KOPT-K1 (cell line): ENCODE results near the gene KIF26A.
"Not testable (repeated sequence)": the region's sequence is repeated elsewhere in the genome, so short reads cannot be mapped to it uniquely, and the experiment has no call there.

Experiments
- H3K27ac ChIP-seq: fragments of 200-600 bp; sonication (generic); 2 replicates; pipeline ENCODE4 v1.5.1; 2016; ENCODE audit warnings: antibody characterized with exemption, mild to moderate bottlenecking, low read depth, low read length; ENCODE audit not compliant: poor library complexity, severe bottlenecking
- H3K36me3 ChIP-seq: fragments of 200-600 bp; sonication (generic); 2 replicates; pipeline ENCODE4 v1.5.1; 2017; ENCODE audit warnings: antibody characterized with exemption, mild to moderate bottlenecking, low read length, moderate library complexity; ENCODE audit not compliant: insufficient read depth
- H3K9me3 ChIP-seq: fragments of 200-600 bp; sonication (generic); 2 replicates; pipeline ENCODE4 v1.5.1; 2017; ENCODE audit warnings: antibody characterized with exemption, low read length, mild to moderate bottlenecking; ENCODE audit not compliant: insufficient read depth, poor library complexity, severe bottlenecking

KIF26A gene

DNA sequence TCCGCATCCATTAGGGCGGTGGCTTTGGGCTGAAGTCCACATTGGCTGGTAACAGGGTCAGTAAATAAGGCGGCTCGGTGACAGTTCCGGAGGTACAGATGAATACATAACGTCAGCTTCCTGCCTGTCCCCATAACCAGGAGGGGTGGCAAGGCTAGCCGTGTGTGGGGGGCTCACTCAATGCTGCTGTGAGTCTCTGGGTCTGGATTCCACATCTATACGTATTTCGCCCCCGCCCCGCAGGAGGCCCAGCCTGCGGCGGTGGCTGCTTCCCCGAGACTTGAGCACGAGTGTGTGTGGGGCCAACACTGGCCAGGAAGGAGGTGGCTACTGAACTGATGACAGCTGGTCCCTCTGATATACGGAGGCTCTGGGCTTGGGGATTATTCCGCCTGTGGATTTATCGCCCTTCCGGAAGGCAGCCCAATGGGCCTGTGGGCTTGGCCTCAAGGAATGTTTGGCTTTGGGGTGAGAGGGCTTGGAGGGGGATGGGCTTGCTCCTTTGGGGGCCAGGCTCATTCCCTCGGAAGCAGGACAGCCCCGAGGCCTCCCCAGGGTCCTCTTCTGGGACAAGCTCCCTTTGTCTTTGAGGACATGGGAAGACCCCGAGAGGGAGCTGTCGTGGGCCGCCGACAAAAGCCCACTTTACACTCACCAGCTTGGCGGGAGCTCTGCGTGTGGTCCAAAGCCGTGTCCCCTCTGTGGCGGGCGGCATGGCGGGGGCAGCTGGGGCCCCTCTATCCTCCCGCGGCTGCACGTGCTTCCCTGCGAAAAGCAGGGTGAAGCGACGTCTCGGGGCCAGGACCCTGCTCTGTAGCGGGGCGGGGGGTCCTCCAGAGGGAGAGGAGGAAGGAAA, 82.1 kb downstream of the KIF26A start:
- Histone ChIP-seq H3K36me3 (no peaks in the 10 kb centered on the region), H3K9me3 (no peaks in the 10 kb centered on the region)

DNA sequence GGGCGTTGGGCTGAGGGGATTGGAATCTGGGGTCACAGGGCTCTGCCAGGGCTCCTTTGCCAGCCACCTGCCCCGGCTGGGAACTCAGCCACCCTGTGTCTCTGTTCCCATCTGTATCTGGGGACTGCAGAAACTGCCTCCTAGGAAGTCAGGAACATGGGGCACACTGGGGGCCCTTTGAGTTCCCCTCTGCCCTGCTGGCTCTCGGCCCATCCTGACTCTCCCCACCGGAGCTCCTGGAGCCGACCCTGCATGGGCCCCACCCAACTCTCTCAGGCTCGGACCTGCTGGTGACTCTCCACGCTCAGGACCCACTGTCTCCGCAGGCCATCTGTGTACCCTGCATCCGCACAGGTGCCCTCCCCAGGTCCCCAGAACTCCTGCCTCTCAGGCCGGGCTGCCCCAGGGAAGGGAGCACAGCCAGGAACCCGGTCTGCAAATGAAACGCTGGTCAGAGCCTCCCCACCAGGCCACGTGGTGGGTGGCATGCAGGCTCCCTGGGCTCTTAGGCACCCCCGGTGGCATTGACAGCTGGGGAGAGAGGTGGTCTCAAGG, 82.8 kb downstream of the KIF26A start:
- no peaks in the 10 kb centered on the region for H3K36me3 ChIP-seq

More for the DNA sequence above, 82.1 kb downstream of the KIF26A start:
- no peak overlapping the region for H3K27ac ChIP-seq

DNA sequence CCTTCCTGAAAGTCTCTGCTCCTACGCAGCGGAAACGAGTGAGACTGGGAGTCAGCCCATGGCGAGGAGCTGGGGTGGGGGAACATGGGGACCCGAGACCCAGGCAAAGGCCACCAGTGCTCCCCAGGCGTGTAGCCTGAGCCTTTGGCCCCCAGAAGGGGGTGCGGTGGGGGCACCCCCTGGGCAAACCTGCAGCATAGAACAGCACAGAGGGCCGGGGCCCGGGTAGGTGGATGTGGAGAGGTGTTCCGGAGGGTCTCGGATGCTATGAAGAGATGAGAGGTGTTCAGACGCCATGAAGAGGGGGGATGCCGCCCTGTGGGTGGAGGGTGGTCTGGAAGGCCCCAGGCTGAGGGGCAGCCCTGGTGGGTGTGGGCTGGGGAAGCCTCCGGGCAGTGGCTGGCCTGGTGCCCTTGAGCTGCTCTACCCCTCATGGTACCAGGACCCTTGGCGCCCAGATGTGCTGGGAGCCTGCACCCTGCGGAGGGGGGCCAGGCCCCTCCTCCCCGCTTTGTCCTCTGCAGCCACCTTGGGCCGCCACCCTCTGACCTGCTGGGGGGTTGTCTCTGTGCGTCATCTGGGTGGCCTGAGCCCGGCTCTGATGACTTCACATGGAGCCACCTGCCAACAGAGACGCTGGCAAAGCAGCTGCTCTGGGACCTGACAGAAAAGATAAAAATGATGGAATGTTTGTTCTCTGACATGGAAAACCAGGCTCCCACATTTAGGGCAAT, 83.4 kb downstream of the KIF26A start:
- H3K9me3 ChIP-seq, result no peaks in the 10 kb centered on the region
- no peak overlapping the region for H3K27ac ChIP-seq
- H3K36me3 ChIP-seq, result no peaks in the 10 kb centered on the region

More for the DNA sequence above, 82.8 kb downstream of the KIF26A start:
- H3K9me3 ChIP-seq, result no peaks in the 10 kb centered on the region
- no peak overlapping the region for H3K27ac ChIP-seq

DNA sequence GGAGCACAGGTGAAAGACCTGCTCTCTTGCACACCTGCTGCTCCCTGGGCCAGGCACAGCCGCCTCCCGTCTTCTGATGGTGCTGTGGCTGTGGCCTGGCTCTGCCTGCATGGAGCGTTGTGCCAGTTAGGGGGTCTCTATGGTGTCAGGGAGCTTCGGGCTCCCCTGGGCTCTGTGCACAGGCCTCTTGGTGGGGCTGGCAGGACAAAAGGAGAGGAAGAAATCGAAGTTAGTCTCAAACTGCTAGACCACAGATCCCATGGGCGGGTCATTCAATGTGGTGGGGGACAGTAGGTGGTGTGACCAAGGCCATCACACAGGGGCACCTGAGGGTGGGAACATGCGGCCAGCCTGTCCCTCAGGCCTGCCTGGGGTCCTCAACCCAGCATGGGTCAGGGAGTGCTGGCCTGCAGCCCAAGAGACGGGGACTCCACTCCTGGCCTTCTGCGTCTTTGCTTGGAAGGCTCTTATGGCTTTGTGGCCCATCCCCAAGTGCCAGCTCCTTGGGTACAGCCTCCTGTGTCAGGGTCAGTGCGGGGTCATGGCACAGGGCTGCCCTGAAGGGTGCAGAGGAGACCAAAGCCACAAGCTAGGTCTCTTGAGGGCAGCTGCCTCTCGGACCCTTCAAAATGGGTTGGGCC, 84.1 kb downstream of the KIF26A start:
- no peaks in the 10 kb centered on the region for H3K36me3 ChIP-seq
- no peaks in the 10 kb centered on the region for H3K9me3 ChIP-seq
- no peak overlapping the region for H3K27ac ChIP-seq

DNA sequence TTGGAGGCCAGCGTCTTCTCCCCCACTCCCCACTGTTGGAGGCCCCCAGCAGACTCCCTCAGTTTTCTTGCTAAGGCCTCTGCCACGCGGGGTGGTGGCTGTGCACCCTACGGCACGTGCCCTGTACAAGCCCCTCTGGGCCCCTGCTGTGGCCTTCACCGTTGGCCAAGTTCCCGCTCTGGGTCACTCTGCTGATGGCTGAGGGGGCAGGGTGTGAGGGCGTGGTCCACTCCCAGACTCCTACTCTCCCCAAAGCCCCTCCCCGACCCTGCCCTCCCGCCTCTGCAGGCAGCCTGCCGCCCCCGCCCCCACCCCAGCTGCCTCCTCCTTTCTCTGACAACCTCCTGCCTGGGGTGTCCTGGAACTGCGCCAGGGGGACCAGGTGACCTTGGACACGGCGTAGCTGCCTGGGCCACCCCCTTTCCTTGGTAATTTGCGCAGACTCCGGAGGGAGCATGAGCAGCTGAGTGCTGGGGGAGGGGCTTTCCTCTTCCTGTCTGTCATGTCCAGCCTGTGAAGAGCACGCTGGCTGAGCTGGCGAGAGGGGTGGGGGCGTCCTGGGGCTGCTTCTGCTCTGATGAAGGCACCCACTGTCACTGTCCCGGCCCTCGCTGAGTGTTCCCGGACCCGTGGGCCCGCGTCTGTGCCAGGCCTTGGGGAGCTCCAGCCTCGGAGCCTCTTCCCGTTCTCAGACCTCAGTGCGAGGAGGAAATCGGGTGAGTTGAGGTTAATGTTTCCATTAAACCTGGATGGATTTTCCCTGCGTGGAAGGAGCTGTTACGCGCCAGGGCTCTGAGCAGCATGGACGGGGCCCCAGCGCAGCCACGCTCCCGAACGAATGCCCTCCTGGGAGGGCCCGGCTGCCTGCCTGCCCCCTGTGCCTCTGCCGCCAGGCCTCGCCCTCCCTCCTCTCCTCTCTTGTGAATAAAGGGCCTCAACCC, 85.0 kb downstream of the KIF26A start:
- Histone ChIP-seq H3K9me3 (no peaks in the 10 kb centered on the region), H3K36me3 (no peaks in the 10 kb centered on the region), H3K27ac (no peak overlapping the region)

DNA sequence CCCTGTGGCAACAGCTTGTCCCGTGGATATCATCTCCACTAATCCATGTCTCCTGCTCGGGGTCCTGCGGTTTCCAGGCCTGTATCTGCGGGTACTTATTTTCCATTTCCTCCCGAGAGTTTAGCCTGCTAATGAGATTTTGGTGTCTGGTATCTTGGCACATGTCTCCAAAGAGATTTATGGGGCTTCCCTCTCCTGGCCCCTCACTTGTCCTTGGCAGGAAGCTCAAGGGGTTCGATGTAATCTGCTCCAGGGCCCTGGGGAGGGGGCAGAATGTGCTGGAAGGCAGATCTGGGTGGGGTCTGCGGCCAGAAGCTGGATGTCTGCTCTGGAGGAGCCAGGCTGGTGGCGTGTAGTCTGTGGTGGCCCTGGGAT, 85.7 kb downstream of the KIF26A start:
- H3K27ac ChIP-seq, result no peak overlapping the region
- no peaks in the 10 kb centered on the region for H3K36me3 ChIP-seq
- H3K9me3 ChIP-seq, result no peaks in the 10 kb centered on the region

DNA sequence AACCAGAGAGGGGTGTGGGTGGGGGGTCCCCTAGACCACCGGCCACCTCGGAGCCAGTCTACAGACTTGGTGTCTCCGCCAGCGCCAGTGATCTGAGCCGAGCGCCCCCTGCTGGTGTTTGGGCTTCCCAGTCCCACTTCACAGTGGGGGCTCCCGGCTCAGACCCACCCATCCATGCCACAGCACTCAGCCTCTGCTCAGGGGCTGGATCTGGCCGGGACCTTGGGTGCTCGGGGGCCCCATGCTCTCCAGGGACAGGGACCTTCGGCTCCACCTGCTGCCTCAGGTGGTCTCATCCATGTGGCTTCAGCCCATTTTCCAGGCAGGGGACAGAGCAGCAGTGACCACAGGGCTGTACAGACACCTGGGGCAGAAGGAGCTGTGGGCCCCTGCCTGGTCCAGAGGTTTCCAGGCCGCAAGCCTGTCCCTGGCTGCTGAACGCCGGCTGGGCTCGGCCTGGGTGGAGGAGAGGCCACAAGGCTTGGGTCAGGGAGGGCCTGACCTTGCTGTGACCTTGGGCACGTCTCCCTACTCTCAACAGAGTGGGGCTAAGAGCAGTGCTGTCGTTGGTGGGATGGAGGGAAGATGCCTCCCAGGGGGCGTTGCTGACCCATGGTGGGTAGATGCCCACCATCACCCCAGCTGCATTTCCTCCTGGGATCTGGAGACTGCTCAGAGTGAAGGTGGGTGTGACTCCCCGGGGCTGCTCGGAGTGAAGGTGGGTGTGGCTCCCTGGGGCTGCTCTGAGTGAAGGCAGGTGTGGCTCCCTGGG, 86.3 kb downstream of the KIF26A start:
- Histone ChIP-seq H3K9me3 (no peaks in the 10 kb centered on the region), H3K27ac (no peak overlapping the region), H3K36me3 (no peaks in the 10 kb centered on the region)

DNA sequence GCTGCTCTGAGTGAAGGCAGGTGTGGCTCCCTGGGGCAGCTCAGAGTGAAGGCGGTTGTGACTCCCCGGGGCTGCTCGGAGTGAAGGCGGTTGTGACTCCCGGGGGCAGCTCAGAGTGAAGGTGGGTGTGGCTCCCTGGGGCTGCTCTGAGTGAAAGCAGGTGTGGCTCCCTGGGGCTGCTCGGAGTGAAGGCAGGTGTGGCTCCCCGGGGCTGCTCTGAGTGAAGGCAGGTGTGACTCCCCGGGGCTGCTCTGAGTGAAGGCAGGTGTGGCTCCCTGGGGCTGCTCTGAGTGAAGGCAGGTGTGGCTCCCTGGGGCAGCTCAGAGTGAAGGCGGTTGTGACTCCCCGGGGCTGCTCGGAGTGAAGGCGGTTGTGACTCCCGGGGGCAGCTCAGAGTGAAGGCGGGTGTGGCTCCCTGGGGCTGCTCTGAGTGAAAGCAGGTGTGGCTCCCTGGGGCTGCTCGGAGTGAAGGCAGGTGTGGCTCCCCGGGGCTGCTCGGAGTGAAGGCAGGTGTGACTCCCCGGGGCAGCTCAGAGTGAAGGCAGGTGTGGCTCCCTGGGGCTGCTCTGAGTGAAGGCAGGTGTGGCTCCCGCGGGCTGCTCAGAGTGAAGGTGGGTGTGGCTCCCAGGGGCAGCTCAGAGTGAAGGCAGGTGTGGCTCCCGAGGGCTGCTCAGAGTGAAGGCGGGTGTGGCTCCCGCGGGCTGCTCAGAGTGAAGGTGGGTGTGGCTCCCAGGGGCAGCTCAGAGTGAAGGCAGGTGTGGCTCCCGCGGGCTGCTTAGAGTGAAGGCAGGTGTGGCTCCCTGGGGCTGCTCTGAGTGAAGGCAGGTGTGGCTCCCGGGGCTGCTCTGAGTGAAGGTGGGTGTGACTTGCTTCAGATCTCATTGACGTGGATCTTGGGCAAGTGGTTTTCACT, 87.1 kb downstream of the KIF26A start:
- H3K9me3 ChIP-seq, H3K36me3 ChIP-seq, H3K27ac ChIP-seq: not testable (repeated sequence)

DNA sequence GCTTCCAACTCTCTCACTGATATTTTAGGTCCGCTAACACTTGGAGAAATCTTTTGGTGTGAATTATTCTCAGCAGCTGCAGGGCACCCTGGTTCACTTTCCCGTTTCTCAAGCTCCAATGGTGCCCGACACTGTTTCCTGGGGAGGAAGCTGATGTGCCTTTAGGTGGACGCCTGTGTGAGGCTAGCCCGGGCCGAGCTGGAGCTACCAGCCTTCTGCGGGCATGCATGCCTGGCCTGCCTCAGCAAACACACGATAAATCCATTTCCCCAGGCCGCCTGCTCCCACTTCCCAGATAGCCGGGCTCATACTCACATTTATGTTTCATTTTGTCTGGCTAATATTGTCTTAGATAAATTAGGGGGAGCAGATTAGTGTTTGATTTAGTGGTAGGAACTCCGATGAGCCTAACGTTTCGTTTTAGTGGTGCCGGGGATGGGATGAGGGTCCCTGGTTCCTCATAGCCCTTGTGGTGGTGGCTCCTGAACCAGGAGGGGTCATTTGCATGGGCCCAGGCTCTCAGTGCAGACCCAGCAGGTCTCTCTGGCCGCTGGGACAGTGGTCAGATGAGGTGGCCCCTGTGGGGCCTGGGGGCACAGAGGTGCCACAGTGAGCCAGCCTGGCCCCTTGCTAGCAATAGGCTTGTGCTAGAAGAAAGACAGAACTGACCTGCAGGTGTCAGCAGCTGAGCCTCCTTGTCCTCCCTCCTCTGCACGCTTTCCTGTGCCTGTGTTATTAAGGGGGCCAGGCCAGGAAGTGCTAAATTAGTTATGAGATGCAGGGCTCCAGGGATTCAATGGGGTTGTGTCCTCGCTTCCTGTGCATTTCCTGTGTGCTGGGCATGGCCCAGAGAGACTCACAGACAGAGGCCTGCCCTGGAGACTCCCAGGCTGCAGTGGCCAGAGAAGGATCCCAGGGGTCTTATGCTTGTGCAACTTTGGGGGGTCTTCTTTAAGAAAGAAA, 88.3 kb downstream of the KIF26A start:
- Histone ChIP-seq H3K9me3 (peaks cover under 1% of the 10 kb centered on the region), H3K27ac (no peak overlapping the region), H3K36me3 (no peaks in the 10 kb centered on the region)

DNA sequence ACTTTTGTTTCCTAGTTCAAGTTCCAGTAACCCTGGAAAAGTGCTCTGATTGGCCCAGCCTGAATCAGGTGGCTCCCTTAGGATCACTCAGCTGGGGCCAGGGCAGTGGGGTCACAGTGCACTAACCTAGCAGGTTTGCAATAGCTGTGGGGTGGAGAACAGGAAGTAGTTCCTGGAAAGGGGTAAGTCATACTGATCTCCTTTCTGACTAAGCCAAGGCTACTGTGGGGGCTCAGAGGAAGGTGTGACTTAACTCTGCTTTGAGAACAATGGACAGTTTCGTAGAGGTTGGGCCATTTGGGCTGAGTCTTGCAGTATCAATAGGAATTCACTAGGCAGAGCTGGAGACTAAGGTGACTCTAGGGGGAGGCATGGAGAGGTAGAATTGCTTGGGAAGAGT, 89.4 kb downstream of the KIF26A start:
- peaks cover 7% of the 10 kb centered on the region for H3K9me3 ChIP-seq
- H3K36me3 ChIP-seq, result no peaks in the 10 kb centered on the region
- H3K27ac ChIP-seq, result no peak overlapping the region

DNA sequence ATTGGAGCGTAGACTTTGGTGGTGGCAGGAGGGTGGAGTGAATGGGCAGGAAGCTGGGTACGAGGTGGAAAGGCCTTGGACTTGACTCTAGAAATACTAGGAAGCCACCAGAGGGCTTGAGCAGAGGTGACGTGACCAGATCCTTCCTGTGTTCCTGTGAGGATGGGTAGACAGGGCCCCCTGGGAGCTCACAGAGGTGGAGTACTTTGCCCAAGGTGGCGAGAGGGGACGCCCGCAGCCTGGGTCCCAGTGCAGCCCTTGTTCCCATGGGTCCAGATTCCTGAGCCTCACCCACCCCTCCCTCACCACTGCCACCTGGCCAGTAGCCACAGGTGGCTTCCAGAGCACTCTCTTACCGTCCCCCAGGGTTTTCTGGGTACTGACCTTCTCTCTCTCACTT, 89.8 kb downstream of the KIF26A start:
- no peak overlapping the region for H3K27ac ChIP-seq
- H3K36me3 ChIP-seq, result no peaks in the 10 kb centered on the region
- peaks cover 11% of the 10 kb centered on the region for H3K9me3 ChIP-seq
